ENCODE measurements around the gene KRT78.

The KRT78 gene

GRCh38 chr12:52806169-52806811 is 42.5 kb downstream of the KRT78 start:
- ChIA-PET POLR2A (no interaction called here), CTCF (no interaction called here)
- DNase-seq (ENCODE audit: extremely low spot score) = no peak
- no peak for TF ChIP-seq LEF1 (IDR thresholded peaks at IDR 0.05; ENCODE audit: borderline replicate concordance)
- TF ChIP-seq FOXK2 (IDR thresholded peaks at IDR 0.05) = no peak
- no peak for TF ChIP-seq L3MBTL2 (conservative IDR thresholded peaks at IDR 0.05)
- TF ChIP-seq SUZ12 (IDR thresholded peaks at IDR 0.05) = no peak
- TF ChIP-seq FOXM1 (IDR thresholded peaks at IDR 0.05; ENCODE audit: borderline replicate concordance) = no peak
- no peak for TF ChIP-seq ARNT (IDR thresholded peaks at IDR 0.05)
- TF ChIP-seq TARDBP (IDR thresholded peaks at IDR 0.05) = no peak
- no peak for TF ChIP-seq NFRKB (IDR thresholded peaks at IDR 0.05)
- TF ChIP-seq BHLHE40 (IDR thresholded peaks at IDR 0.05; ENCODE audit: borderline replicate concordance) = no peak
- no peak for TF ChIP-seq ELF4 (IDR thresholded peaks at IDR 0.05)
- no peak for TF ChIP-seq CTBP1 (IDR thresholded peaks at IDR 0.05; ENCODE audit: borderline replicate concordance)
- TF ChIP-seq HDGF (IDR thresholded peaks at IDR 0.05; ENCODE audit: borderline replicate concordance) = no peak
- no peak for TF ChIP-seq ZNF384 (IDR thresholded peaks at IDR 0.05)

- CTCF ChIA-PET = no interaction called here
- TF ChIP-seq ELF4 (IDR thresholded peaks at IDR 0.05) = no peak
- TF ChIP-seq SUZ12 (IDR thresholded peaks at IDR 0.05) = no peak
- TF ChIP-seq HDGF (IDR thresholded peaks at IDR 0.05; ENCODE audit: borderline replicate concordance) = no peak
- no peak for TF ChIP-seq LEF1 (IDR thresholded peaks at IDR 0.05; ENCODE audit: borderline replicate concordance)
- TF ChIP-seq FOXA1 (IDR thresholded peaks at IDR 0.05) = no peak
- TF ChIP-seq FOXK2 (IDR thresholded peaks at IDR 0.05) = no peak
- no peak for TF ChIP-seq ARNT (IDR thresholded peaks at IDR 0.05)
- TF ChIP-seq TARDBP (IDR thresholded peaks at IDR 0.05) = no peak
- no peak for TF ChIP-seq PKNOX1 (IDR thresholded peaks at IDR 0.05)
- no peak for TF ChIP-seq ZNF384 (IDR thresholded peaks at IDR 0.05)
- TF ChIP-seq FOXM1 (IDR thresholded peaks at IDR 0.05; ENCODE audit: borderline replicate concordance) = no peak
- TF ChIP-seq NFRKB (IDR thresholded peaks at IDR 0.05) = no peak
- POLR2A ChIA-PET = no interaction called here
- DNase-seq (ENCODE audit: extremely low spot score) = no peak
Observed at GRCh38 chr12:52805739-52806138, 43.1 kb downstream of the KRT78 start.

- ChIA-PET CTCF (interaction anchor here (0.6 kb wide), 1 partner anchor 275 kb away, joined by 3 read pairs; no protein-coding TSS in a partner anchor), POLR2A (no interaction called here)
- no peak for DNase-seq (ENCODE audit: extremely low spot score)
- TF ChIP-seq NFRKB (IDR thresholded peaks at IDR 0.05) = no peak
- TF ChIP-seq CTBP1 (IDR thresholded peaks at IDR 0.05; ENCODE audit: borderline replicate concordance) = no peak
- TF ChIP-seq ARNT (IDR thresholded peaks at IDR 0.05) = no peak
- TF ChIP-seq SP1 (IDR thresholded peaks at IDR 0.05) = no peak
- TF ChIP-seq FOXM1 (IDR thresholded peaks at IDR 0.05; ENCODE audit: borderline replicate concordance) = no peak
- no peak for TF ChIP-seq ZNF384 (IDR thresholded peaks at IDR 0.05)
- TF ChIP-seq L3MBTL2 (conservative IDR thresholded peaks at IDR 0.05) = no peak
- TF ChIP-seq HDGF (IDR thresholded peaks at IDR 0.05; ENCODE audit: borderline replicate concordance) = no peak
- no peak for TF ChIP-seq FOXK2 (IDR thresholded peaks at IDR 0.05)
- no peak for TF ChIP-seq TARDBP (IDR thresholded peaks at IDR 0.05)
- TF ChIP-seq FOXA1 (IDR thresholded peaks at IDR 0.05) = no peak
- TF ChIP-seq BHLHE40 (IDR thresholded peaks at IDR 0.05; ENCODE audit: borderline replicate concordance) = no peak
Observed at GRCh38 chr12:52805000-52805399, 43.8 kb downstream of the KRT78 start.

GRCh38 chr12:52802442-52802841 is 46.4 kb downstream of the KRT78 start:
- ChIA-PET POLR2A (no interaction called here), CTCF (interaction anchor here (0.9 kb wide), 1 partner anchor 11 kb away, joined by 3 read pairs; no protein-coding TSS in a partner anchor)
- no peak for DNase-seq (ENCODE audit: extremely low spot score)
- TF ChIP-seq NFRKB (IDR thresholded peaks at IDR 0.05) (no peak), FOXK2 (IDR thresholded peaks at IDR 0.05) (no peak), SP1 (IDR thresholded peaks at IDR 0.05) (no peak), TARDBP (IDR thresholded peaks at IDR 0.05) (no peak), FOXM1 (IDR thresholded peaks at IDR 0.05; ENCODE audit: borderline replicate concordance) (no peak), BHLHE40 (IDR thresholded peaks at IDR 0.05; ENCODE audit: borderline replicate concordance) (no peak), LEF1 (IDR thresholded peaks at IDR 0.05; ENCODE audit: borderline replicate concordance) (no peak), FOXA1 (IDR thresholded peaks at IDR 0.05) (no peak), CTBP1 (IDR thresholded peaks at IDR 0.05; ENCODE audit: borderline replicate concordance) (no peak), L3MBTL2 (conservative IDR thresholded peaks at IDR 0.05) (no peak), ARNT (IDR thresholded peaks at IDR 0.05) (no peak), HDGF (IDR thresholded peaks at IDR 0.05; ENCODE audit: borderline replicate concordance) (no peak), ELF4 (IDR thresholded peaks at IDR 0.05) (no peak), SUZ12 (IDR thresholded peaks at IDR 0.05) (no peak), ZNF384 (IDR thresholded peaks at IDR 0.05) (no peak), PKNOX1 (IDR thresholded peaks at IDR 0.05) (no peak)

GRCh38 chr12:52801773-52802172 is 47.0 kb downstream of the KRT78 start:
- ChIA-PET CTCF (interaction anchor here (0.9 kb wide), 1 partner anchor 11 kb away, joined by 3 read pairs; no protein-coding TSS in a partner anchor), POLR2A (no interaction called here)
- no peak for TF ChIP-seq CTBP1 (IDR thresholded peaks at IDR 0.05; ENCODE audit: borderline replicate concordance)
- TF ChIP-seq TARDBP (IDR thresholded peaks at IDR 0.05) = no peak
- TF ChIP-seq NFRKB (IDR thresholded peaks at IDR 0.05) = no peak
- TF ChIP-seq SUZ12 (IDR thresholded peaks at IDR 0.05) = no peak
- no peak for TF ChIP-seq FOXA1 (IDR thresholded peaks at IDR 0.05)
- no peak for TF ChIP-seq L3MBTL2 (conservative IDR thresholded peaks at IDR 0.05)
- no peak for DNase-seq (ENCODE audit: extremely low spot score)

GRCh38 chr12:52800259-52800917 is 48.4 kb downstream of the KRT78 start:
- TF ChIP-seq SP1 (IDR thresholded peaks at IDR 0.05) (no peak), LEF1 (IDR thresholded peaks at IDR 0.05; ENCODE audit: borderline replicate concordance) (no peak), ARNT (IDR thresholded peaks at IDR 0.05) (no peak), L3MBTL2 (conservative IDR thresholded peaks at IDR 0.05) (no peak), PKNOX1 (IDR thresholded peaks at IDR 0.05) (no peak), SUZ12 (IDR thresholded peaks at IDR 0.05) (no peak), NFRKB (IDR thresholded peaks at IDR 0.05) (no peak), FOXM1 (IDR thresholded peaks at IDR 0.05; ENCODE audit: borderline replicate concordance) (no peak), HDGF (IDR thresholded peaks at IDR 0.05; ENCODE audit: borderline replicate concordance) (no peak)
- POLR2A ChIA-PET = no interaction called here
- CTCF ChIA-PET = no interaction called here
- DNase-seq (ENCODE audit: extremely low spot score) = no peak
